HCT116 (cell line): Measurements from ENCODE around the gene DYNC2I2. TPM values are rescaled to one million over a fixed set of nuclear protein-coding genes. Genes with fewer than 3 reads are reported as not detected.

Experiments
- ATAC-seq: fragments of 200-7000 bp; cut with Tn5 transposase; 2 replicates; pipeline ENCODE4 v1.9.1; 2020; ENCODE audit warnings: mild to moderate bottlenecking, moderate library complexity
- BruUV-seq: library from RNA; stranded (reverse); fragments of 400-500 nt; replicated peaks from 2 replicates; lab custom pipeline; 2021; lab: Mats Ljungman, UMichigan
- CTCF ChIA-PET: fragments of 300-600 bp; sonication (Branson Sonifier 250); formaldehyde crosslinking; loops from one replicate; lab custom pipeline; 2021; ENCODE audit warnings: antibody characterized with exemption; lab: Charles Lee
- POLR2A ChIA-PET: fragments of 300-600, 350-600 bp; sonication (Branson Sonifier 250); formaldehyde crosslinking; loops from one replicate; lab custom pipeline; 2021; ENCODE audit warnings: antibody characterized with exemption; lab: Charles Lee
- RAD21 ChIA-PET, 2 experiments: fragments of 300-600 bp; sonication (Branson Sonifier 250); formaldehyde crosslinking; loops; one replicate each; lab custom pipeline; 2023; ENCODE audit warnings: low total read pairs in 2 of 2; ENCODE audit not compliant: uncharacterized antibody in 2 of 2, unreplicated experiment in 2 of 2, low non-redundant PET in 1 of 2; lab: Charles Lee
- DNase-seq: peaks from one replicate; pipeline ENCODE4 v3.0.0-alpha.2; 2010; ENCODE audit warnings: low read depth, low spot score
- H2AFZ ChIP-seq: fragments of 200-600 bp; shearing (Covaris generic), sonication (generic); 2 replicates; pipeline ENCODE4 v1.6.1; 2017; ENCODE audit warnings: low read depth, mixed run types, mixed read lengths, antibody characterized with exemption, low read length; ENCODE audit not compliant: poor library complexity, severe bottlenecking
- H3K27ac ChIP-seq: 2 replicates; pipeline ENCODE4 v1.5.1; 2012; ENCODE audit warnings: low read depth, low read length
- H3K27me3 ChIP-seq: fragments of 200-600 bp; sonication (generic); 2 replicates; pipeline ENCODE4 v1.6.1; 2016; ENCODE audit warnings: mixed run types, low read length, mixed read lengths; ENCODE audit not compliant: insufficient read depth
- H3K36me3 ChIP-seq, 2 experiments: fragments of 200-500 bp in 1 of 2; fragments of 200-600 bp in 1 of 2; sonication (Bioruptor generic) in 1 of 2; sonication (generic) in 1 of 2; 2 replicates each; pipeline versions ENCODE4 v1.5.1 to v1.6.1; 2014 to 2016; ENCODE audit warnings: low read length in 2 of 2, inconsistent platforms in 1 of 2, mixed read lengths in 1 of 2, mixed run types in 1 of 2; ENCODE audit not compliant: insufficient read depth in 2 of 2, control insufficient read depth in 1 of 2
- H3K4me1 ChIP-seq, 2 experiments: fragments of 200-600 bp in 1 of 2; sonication (generic) in 1 of 2; 2 replicates each; pipeline versions ENCODE4 v1.5.1 to v1.6.1; 2012 to 2017; ENCODE audit warnings: low read length in 2 of 2, inconsistent platforms in 1 of 2, mild to moderate bottlenecking in 1 of 2, mixed read lengths in 1 of 2, mixed run types in 1 of 2, moderate library complexity in 1 of 2; ENCODE audit not compliant: insufficient read depth in 2 of 2, control insufficient read depth in 1 of 2
- H3K4me2 ChIP-seq: fragments of 200-600 bp; sonication (generic); 2 replicates; pipeline ENCODE4 v1.6.1; 2017; ENCODE audit warnings: mixed run types, low read length, mixed read lengths
- H3K4me3 ChIP-seq, 2 experiments: fragments of 200-600 bp in 1 of 2; sonication (generic) in 1 of 2; replicated peaks in 1 of 2; 2 replicates each; pipeline ENCODE4 v1.5.1; 2011 to 2016; ENCODE audit warnings: low read length in 2 of 2, control low read depth in 1 of 2, low read depth in 1 of 2, mild to moderate bottlenecking in 1 of 2, mixed read lengths in 1 of 2, mixed run types in 1 of 2
- H3K79me2 ChIP-seq: fragments of 200-600 bp; sonication (generic); 2 replicates; pipeline ENCODE4 v1.6.1; 2017; ENCODE audit warnings: mild to moderate bottlenecking, mixed run types, low read length, moderate library complexity, mixed read lengths; ENCODE audit not compliant: insufficient read depth
- H3K9ac ChIP-seq: fragments of 200-600 bp; sonication (generic); 2 replicates; pipeline ENCODE4 v1.6.1; 2016; ENCODE audit warnings: low read length, mixed read lengths
- H3K9me2 ChIP-seq: fragments of 200-600 bp; sonication (generic), shearing (Covaris generic); 2 replicates; pipeline ENCODE4 v1.6.1; 2017; ENCODE audit warnings: mixed run types, mild to moderate bottlenecking, moderate library complexity; ENCODE audit not compliant: insufficient read depth
- H3K9me3 ChIP-seq, 2 experiments: fragments of 200-500 bp in 1 of 2; fragments of 200-600 bp in 1 of 2; sonication (Bioruptor generic) in 1 of 2; sonication (generic) in 1 of 2; 2 replicates each; pipeline ENCODE4 v1.6.1; 2014 to 2017; ENCODE audit warnings: low read length in 2 of 2, mixed read lengths in 2 of 2, inconsistent platforms in 1 of 2, low read depth in 1 of 2, mild to moderate bottlenecking in 1 of 2, mixed run types in 1 of 2, moderate library complexity in 1 of 2; ENCODE audit not compliant: control insufficient read depth in 1 of 2, insufficient read depth in 1 of 2
- H4K20me1 ChIP-seq: fragments of 200-600 bp; sonication (generic), shearing (Covaris generic); 2 replicates; pipeline ENCODE4 v1.6.1; 2017; ENCODE audit warnings: mixed run types, mild to moderate bottlenecking, moderate library complexity; ENCODE audit not compliant: insufficient read depth
- CBX3 ChIP-seq: IDR thresholded peaks from 2 replicates; pipeline ENCODE4 v1.6.1; 2012; ENCODE audit warnings: low read depth
- POLR2A ChIP-seq: IDR thresholded peaks from 2 replicates; pipeline ENCODE4 v1.7.0; 2011; ENCODE audit warnings: borderline replicate concordance; ENCODE audit not compliant: insufficient read depth, insufficient read length; ENCODE audit errors: extremely low read depth
- POLR2AphosphoS5 ChIP-seq: IDR thresholded peaks from 2 replicates; pipeline ENCODE4 v1.6.1; 2011; ENCODE audit warnings: mild to moderate bottlenecking, low read depth, low read length, moderate library complexity
- RAD21 ChIP-seq: IDR thresholded peaks from 2 replicates; pipeline ENCODE4 v1.6.1; 2012; ENCODE audit warnings: low read depth, mild to moderate bottlenecking
- SP1 ChIP-seq: IDR thresholded peaks from 2 replicates; pipeline ENCODE4 v1.6.1; 2012; ENCODE audit warnings: low read depth
- intact Hi-C: fragments of 100-400 bp; cut with micrococcal nuclease; formaldehyde crosslinking; loops from 2 replicates; pipeline ENCODE4 v1.10.0; 2022
- total RNA-seq: library from RNA; stranded (reverse); gene quantifications from one replicate; pipeline ENCODE4 v1.2.1, GENCODE V29; 2021; ENCODE audit not compliant: unreplicated experiment
- TF ChIP-seq, protein P1 (sequence below): IDR thresholded peaks from 2 replicates; pipeline ENCODE4 v1.6.1; 2012

Gene DYNC2I2
- total RNA-seq, 1 experiment from 2014 or later: 155 TPM

DNA sequence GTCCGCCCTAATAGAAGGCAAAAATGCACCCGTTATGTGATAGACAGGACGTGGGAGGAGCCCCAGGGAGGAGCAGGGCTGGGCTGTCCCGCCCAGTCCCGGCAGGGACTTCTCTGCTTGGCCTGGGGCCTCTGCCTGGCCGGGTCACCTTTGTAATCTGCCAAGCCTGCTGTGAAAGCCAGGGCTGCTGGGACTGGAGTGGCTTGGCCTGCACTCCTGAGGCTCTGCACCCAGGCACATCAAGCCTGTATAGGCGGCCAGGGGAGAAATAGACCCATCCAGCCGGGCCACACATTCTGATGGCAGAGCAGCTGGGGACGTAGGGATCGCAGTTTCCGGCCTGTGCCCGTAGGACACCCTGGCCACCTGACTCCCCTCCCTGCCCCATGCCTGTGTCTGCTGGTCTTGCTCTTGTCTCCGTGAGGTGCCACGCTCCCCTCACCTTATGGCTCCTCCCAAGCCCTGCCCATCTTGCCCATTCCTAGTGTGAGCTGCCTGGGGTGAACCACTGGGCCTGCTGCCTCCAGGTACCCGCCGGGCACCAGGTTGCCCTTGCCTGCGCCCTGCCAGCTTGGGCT is 28.1 kb downstream of the DYNC2I2 start:
- no peak overlapping the region for H3K4me3 ChIP-seq
- RAD21 ChIA-PET: no interaction called here
- POLR2A ChIA-PET: no interaction called here
- H3K27ac ChIP-seq: no peak overlapping the region; the same call in 1 of the 2 replicates
- H3K9ac ChIP-seq: no peak overlapping the region
- peaks cover 0 to 10% of the 10 kb centered on the region in 2 experiments; a peak in 2 of 4 replicates for H3K4me1 ChIP-seq
- H2AFZ ChIP-seq: no peak overlapping the region
- no peaks in the 10 kb centered on the region for H3K9me3 ChIP-seq
- no peak for DNase-seq
- H3K9me2 ChIP-seq: no peaks in the 10 kb centered on the region
- H4K20me1 ChIP-seq: no peaks in the 10 kb centered on the region
- no TSS peak for BruUV-seq
- no peaks in the 10 kb centered on the region for H3K27me3 ChIP-seq
- no peak overlapping the region for H3K4me2 ChIP-seq
- TF ChIP-seq CBX3 (no peak), SP1 (no peak), POLR2AphosphoS5 (peak; percentile 47; the same call in 1 of the 2 replicates), RAD21 (no peak)
- TF ChIP-seq, protein P1, sequence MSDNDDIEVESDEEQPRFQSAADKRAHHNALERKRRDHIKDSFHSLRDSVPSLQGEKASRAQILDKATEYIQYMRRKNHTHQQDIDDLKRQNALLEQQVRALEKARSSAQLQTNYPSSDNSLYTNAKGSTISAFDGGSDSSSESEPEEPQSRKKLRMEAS: no peak
- TF ChIP-seq, all 23 proteins: peak for 1
- intact Hi-C loops: no loop called here
- Histone ChIP-seq H3K36me3 (peaks cover 19 to 42% of the 10 kb centered on the region in 2 experiments), H3K79me2 (no peaks in the 10 kb centered on the region; the same call in 1 of the 2 replicates)
- CTCF ChIA-PET: no interaction called here
- peak; percentile 60 for ATAC-seq

DNA sequence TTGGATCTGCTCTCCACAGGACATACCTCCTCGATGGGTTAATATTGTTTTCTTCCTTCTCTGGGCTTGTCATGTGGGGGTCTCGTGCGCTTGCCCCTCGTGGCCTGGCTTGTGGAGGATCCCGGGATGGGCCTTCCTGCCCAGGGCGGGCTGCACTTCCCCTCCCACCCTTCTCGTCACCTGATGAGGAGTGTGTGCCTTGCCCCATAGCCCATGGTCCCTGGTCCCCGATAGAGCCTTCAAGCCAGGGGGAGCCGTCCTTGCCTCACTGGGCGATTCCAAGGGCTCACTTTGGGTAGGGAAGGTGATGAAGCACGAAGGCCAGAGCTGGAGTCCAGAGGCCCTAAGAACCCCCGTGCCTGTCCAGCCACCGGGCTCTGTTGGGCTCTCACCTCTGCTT is 28.7 kb downstream of the DYNC2I2 start:
- TF ChIP-seq RAD21 (no peak), POLR2A (no peak)
- TF ChIP-seq, protein P1: no peak
- TF ChIP-seq, all 23 proteins: peak for 0
- peaks cover 0 to 10% of the 10 kb centered on the region in 2 experiments; a peak in 2 of 4 replicates for H3K4me1 ChIP-seq
- no peaks in the 10 kb centered on the region for H3K27me3 ChIP-seq
- ChIA-PET CTCF (no interaction called here), RAD21 (no interaction called here), POLR2A (no interaction called here)
- ATAC-seq (peak; percentile 4; the same call in 1 of the 2 replicates), DNase-seq (no peak)
- no peak overlapping the region for H3K9ac ChIP-seq
- no peak overlapping the region for H3K4me3 ChIP-seq
- H3K79me2 ChIP-seq: no peaks in the 10 kb centered on the region; the same call in 1 of the 2 replicates
- intact Hi-C loops: no loop called here
- BruUV-seq: no TSS peak
- no peak overlapping the region for H3K4me2 ChIP-seq
- no peak overlapping the region for H2AFZ ChIP-seq
- no peak overlapping the region; the same call in 1 of the 2 replicates for H3K27ac ChIP-seq
- no peaks in the 10 kb centered on the region for H3K9me2 ChIP-seq
- peaks cover 21 to 35% of the 10 kb centered on the region in 2 experiments; a peak in 3 of 4 replicates for H3K36me3 ChIP-seq
- H4K20me1 ChIP-seq: no peaks in the 10 kb centered on the region
- H3K9me3 ChIP-seq: no peaks in the 10 kb centered on the region
